Measurements from ENCODE around the gene LPCAT1. TPM values are rescaled to one million over a fixed set of nuclear protein-coding genes. Genes with fewer than 3 reads are reported as not detected.

LPCAT1 gene
- total RNA-seq, 2 experiments from 2014 or later: 70.8 to 72.2 TPM

- H3K27me3 Mint-ChIP-seq: no peaks in the 10 kb centered on the region
- no peaks in the 10 kb centered on the region for H3K36me3 Mint-ChIP-seq
- POLR2A ChIA-PET: no interaction called here
- no peaks in the 10 kb centered on the region for H3K4me1 Mint-ChIP-seq
- H3K27ac Mint-ChIP-seq: no peak overlapping the region
- DNase-seq (no peak), ATAC-seq (ENCODE audit: low read depth) (no peak)
- H3K4me3 Mint-ChIP-seq: no peak overlapping the region
- peaks cover 4% of the 10 kb centered on the region for H3K9me3 Mint-ChIP-seq
Observed at GRCh38 chr5:1420211-1421195, 103.3 kb downstream of the LPCAT1 start.

GRCh38 chr5:1419476-1420210 is 104.1 kb downstream of the LPCAT1 start:
- Mint-ChIP-seq H3K9me3 (peaks cover 2% of the 10 kb centered on the region), H3K27me3 (no peaks in the 10 kb centered on the region), H3K4me3 (no peak overlapping the region), H3K4me1 (no peaks in the 10 kb centered on the region), H3K36me3 (no peaks in the 10 kb centered on the region), H3K27ac (no peak overlapping the region)
- DNase-seq (no peak), ATAC-seq (ENCODE audit: low read depth) (no peak)
- POLR2A ChIA-PET: no interaction called here

- no peak for DNase-seq
- Mint-ChIP-seq H3K27me3 (no peaks in the 10 kb centered on the region), H3K27ac (no peak overlapping the region), H3K4me1 (no peaks in the 10 kb centered on the region), H3K4me3 (no peak overlapping the region), H3K36me3 (no peaks in the 10 kb centered on the region), H3K9me3 (no peaks in the 10 kb centered on the region)
- no peak for ATAC-seq (ENCODE audit: low read depth)
- POLR2A ChIA-PET: no interaction called here
Observed at GRCh38 chr5:1418921-1419280, 104.9 kb downstream of the LPCAT1 start.

GRCh38 chr5:1418238-1418920 is 105.4 kb downstream of the LPCAT1 start:
- Mint-ChIP-seq H3K4me1 (no peaks in the 10 kb centered on the region), H3K4me3 (no peak overlapping the region)

GRCh38 chr5:1417586-1418225 is 106.1 kb downstream of the LPCAT1 start:
- DNase-seq: no peak
- Mint-ChIP-seq H3K9me3 (no peaks in the 10 kb centered on the region), H3K36me3 (no peaks in the 10 kb centered on the region), H3K27ac (no peak overlapping the region), H3K4me3 (no peak overlapping the region), H3K27me3 (no peaks in the 10 kb centered on the region), H3K4me1 (no peaks in the 10 kb centered on the region)
- POLR2A ChIA-PET: no interaction called here
- ATAC-seq (ENCODE audit: low read depth): no peak

More at GRCh38 chr5:1418238-1418920, 105.4 kb downstream of the LPCAT1 start:
- no peak for ATAC-seq (ENCODE audit: low read depth)
- POLR2A ChIA-PET: no interaction called here
- no peak overlapping the region for H3K27ac Mint-ChIP-seq
- no peaks in the 10 kb centered on the region for H3K27me3 Mint-ChIP-seq
- H3K9me3 Mint-ChIP-seq: no peaks in the 10 kb centered on the region
- no peaks in the 10 kb centered on the region for H3K36me3 Mint-ChIP-seq
- no peak for DNase-seq

- POLR2A ChIA-PET: no interaction called here
- H3K4me3 Mint-ChIP-seq: no peak overlapping the region
- no peaks in the 10 kb centered on the region for H3K27me3 Mint-ChIP-seq
- no peaks in the 10 kb centered on the region for H3K4me1 Mint-ChIP-seq
- H3K36me3 Mint-ChIP-seq: no peaks in the 10 kb centered on the region
- H3K27ac Mint-ChIP-seq: no peak overlapping the region
- no peak for DNase-seq
- H3K9me3 Mint-ChIP-seq: no peaks in the 10 kb centered on the region
- no peak for ATAC-seq (ENCODE audit: low read depth)
Observed at GRCh38 chr5:1416856-1417469, 106.8 kb downstream of the LPCAT1 start.

- Mint-ChIP-seq H3K4me3 (no peak overlapping the region), H3K9me3 (no peaks in the 10 kb centered on the region), H3K27me3 (no peaks in the 10 kb centered on the region), H3K27ac (no peak overlapping the region), H3K4me1 (no peaks in the 10 kb centered on the region), H3K36me3 (no peaks in the 10 kb centered on the region)
- POLR2A ChIA-PET: no interaction called here
- no peak for DNase-seq
- no peak for ATAC-seq (ENCODE audit: low read depth)
Observed at GRCh38 chr5:1415626-1416360, 108.0 kb downstream of the LPCAT1 start.

GRCh38 chr5:1415059-1415425 is 108.7 kb downstream of the LPCAT1 start:
- Mint-ChIP-seq H3K27me3 (no peaks in the 10 kb centered on the region), H3K36me3 (no peaks in the 10 kb centered on the region), H3K27ac (no peak overlapping the region), H3K4me1 (no peaks in the 10 kb centered on the region), H3K4me3 (no peak overlapping the region), H3K9me3 (no peaks in the 10 kb centered on the region)
- DNase-seq: no peak
- POLR2A ChIA-PET: no interaction called here
- no peak for ATAC-seq (ENCODE audit: low read depth)

- H3K9me3 Mint-ChIP-seq: no peaks in the 10 kb centered on the region
- POLR2A ChIA-PET: no interaction called here
- H3K27ac Mint-ChIP-seq: no peak overlapping the region
- no peaks in the 10 kb centered on the region for H3K36me3 Mint-ChIP-seq
- DNase-seq (no peak), ATAC-seq (ENCODE audit: low read depth) (no peak)
- no peaks in the 10 kb centered on the region for H3K4me1 Mint-ChIP-seq
- no peaks in the 10 kb centered on the region for H3K27me3 Mint-ChIP-seq
- H3K4me3 Mint-ChIP-seq: no peak overlapping the region
Observed at GRCh38 chr5:1414311-1415058, 109.3 kb downstream of the LPCAT1 start.

GRCh38 chr5:1413611-1414241 is 110.0 kb downstream of the LPCAT1 start:
- no peak overlapping the region for H3K27ac Mint-ChIP-seq
- ATAC-seq (ENCODE audit: low read depth): no peak
- H3K4me1 Mint-ChIP-seq: no peaks in the 10 kb centered on the region
- DNase-seq: no peak
- no peaks in the 10 kb centered on the region for H3K36me3 Mint-ChIP-seq
- peaks cover 2% of the 10 kb centered on the region for H3K27me3 Mint-ChIP-seq
- no peaks in the 10 kb centered on the region for H3K9me3 Mint-ChIP-seq
- H3K4me3 Mint-ChIP-seq: no peak overlapping the region
- POLR2A ChIA-PET: interaction anchor here (0.5 kb wide), 1 partner anchor 85 kb away, joined by 3 read pairs; no protein-coding TSS in a partner anchor

- Mint-ChIP-seq H3K27me3 (peaks cover 2% of the 10 kb centered on the region), H3K4me3 (no peak overlapping the region), H3K27ac (no peak overlapping the region), H3K4me1 (no peaks in the 10 kb centered on the region), H3K9me3 (no peaks in the 10 kb centered on the region), H3K36me3 (no peaks in the 10 kb centered on the region)
- no peak for ATAC-seq (ENCODE audit: low read depth)
- DNase-seq: no peak
- POLR2A ChIA-PET: interaction anchor here (0.5 kb wide), 1 partner anchor 85 kb away, joined by 3 read pairs; no protein-coding TSS in a partner anchor
Observed at GRCh38 chr5:1413211-1413610, 110.5 kb downstream of the LPCAT1 start.
